Stimulated activated CD8-positive, alpha-beta memory T cell treated with anti-CD3 and anti-CD28 coated beads, Interleukin-7, amount 100 ng/mL, for 48 hours (primary cell): ENCODE results near the gene FAAP20.
A peak's percentile ranks its signal among the peaks of the same experiment; 100 is the strongest.

Experiments
- DNase-seq, 2 donors: peaks; one replicate each; pipeline ENCODE4 v3.0.0-alpha.2; 2020; ENCODE audit warnings: low read depth in 1 of 2; ENCODE audit errors: extremely low read depth in 1 of 2

Gene FAAP20

GRCh38 chr1:2194319-2194897, at the start of gene FAAP20:
TSS of gene FAAP20 (minus strand) at chr1:2194772. CDS start at chr1:2194749, 23 bp downstream.
- peak in 1 of 2 donors; percentile 72 for DNase-seq

- DNase-seq = no peak
Observed at GRCh38 chr1:2242814-2243725, 48.5 kb upstream of the FAAP20 start.

GRCh38 chr1:2241820-2242219, 47.2 kb upstream of the FAAP20 start:
- DNase-seq = no peak

- no peak for DNase-seq
Observed at GRCh38 chr1:2240270-2241156, 45.9 kb upstream of the FAAP20 start.

- no peak for DNase-seq
Observed at GRCh38 chr1:2239384-2239985, 44.9 kb upstream of the FAAP20 start.

GRCh38 chr1:2239013-2239370, 44.4 kb upstream of the FAAP20 start:
- DNase-seq = no peak

GRCh38 chr1:2238361-2239012, 43.9 kb upstream of the FAAP20 start:
- no peak for DNase-seq

- no peak for DNase-seq
Observed at GRCh38 chr1:2237773-2238172, 43.2 kb upstream of the FAAP20 start.

GRCh38 chr1:2236695-2237677, 42.4 kb upstream of the FAAP20 start:
- no peak for DNase-seq

GRCh38 chr1:2235300-2235998, 40.9 kb upstream of the FAAP20 start:
- DNase-seq = no peak

GRCh38 chr1:2234762-2235113, 40.2 kb upstream of the FAAP20 start:
- no peak for DNase-seq

GRCh38 chr1:2233997-2234761, 39.6 kb upstream of the FAAP20 start:
- DNase-seq = no peak

- DNase-seq = no peak
Observed at GRCh38 chr1:2233468-2233867, 38.9 kb upstream of the FAAP20 start.

GRCh38 chr1:2232916-2233438, 38.4 kb upstream of the FAAP20 start:
- no peak for DNase-seq

GRCh38 chr1:2232255-2232915, 37.8 kb upstream of the FAAP20 start:
- no peak for DNase-seq

- DNase-seq = peak in 1 of 2 donors; percentile 64
Observed at GRCh38 chr1:2231532-2232254, 37.1 kb upstream of the FAAP20 start.
